HG03565 (cell line): ENCODE measurements around the gene NOS3.

Experiments
- ATAC-seq: cut with Tn5 transposase; IDR thresholded peaks from one replicate; pipeline ENCODE4 v1.9.1; 2021; ENCODE audit warnings: mild to moderate bottlenecking, moderate library complexity; ENCODE audit not compliant: unreplicated experiment

NOS3 gene

DNA sequence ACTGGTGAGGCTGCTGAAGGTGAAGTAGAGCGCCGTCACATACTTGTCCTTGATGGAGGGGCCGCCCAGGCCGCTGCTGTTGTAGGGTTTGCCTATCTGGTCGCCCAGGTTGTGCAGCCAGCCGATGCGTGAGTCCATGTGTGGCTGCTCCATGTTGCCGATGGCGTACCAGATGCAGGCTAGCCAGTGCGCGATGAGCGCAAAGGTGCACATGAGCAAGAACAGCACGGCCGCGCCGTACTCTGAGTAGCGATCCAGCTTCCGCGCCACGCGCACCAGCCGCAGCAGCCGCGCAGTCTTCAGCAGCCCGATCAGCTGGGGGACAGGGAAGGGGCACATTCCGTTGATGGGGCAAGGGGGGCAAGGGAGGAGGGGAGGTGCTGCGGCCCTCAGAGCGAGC, 39.3 kb upstream of the NOS3 start:
- ATAC-seq, result no peak

DNA sequence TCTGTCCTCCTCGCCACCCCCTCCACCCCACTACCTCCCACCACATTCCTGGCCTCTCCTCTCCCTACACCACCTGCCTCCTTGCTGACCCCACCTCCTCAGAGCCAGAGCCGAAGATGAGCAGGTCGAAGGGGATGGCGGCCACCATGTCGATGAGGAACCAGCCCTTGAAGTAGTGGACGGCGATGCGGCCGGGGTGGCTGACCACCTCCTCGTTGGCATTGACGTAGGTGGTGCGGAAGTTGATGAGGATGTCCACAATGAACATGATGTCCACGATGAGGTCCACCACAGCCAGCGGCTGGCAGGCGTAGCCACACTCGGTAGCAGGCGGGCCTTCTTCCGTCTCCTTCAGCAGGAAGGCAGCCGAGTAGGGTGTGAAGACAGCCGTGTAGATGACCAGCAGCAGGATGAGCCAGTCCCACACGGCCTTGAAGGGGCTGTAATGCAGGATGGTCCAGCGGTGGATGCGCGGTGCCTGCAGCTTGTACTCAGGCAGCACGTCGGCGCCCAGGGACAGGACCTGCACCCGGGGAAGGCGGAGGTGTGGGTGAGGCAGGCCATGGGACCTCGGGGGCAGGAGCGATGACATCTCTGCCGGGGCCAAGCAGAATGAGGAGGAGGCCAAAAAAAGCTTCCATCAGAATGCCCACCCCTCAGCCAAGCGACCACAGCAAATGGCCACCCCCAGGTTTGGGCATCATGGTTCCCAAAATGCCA, 38.3 kb upstream of the NOS3 start:
- no peak for ATAC-seq

DNA sequence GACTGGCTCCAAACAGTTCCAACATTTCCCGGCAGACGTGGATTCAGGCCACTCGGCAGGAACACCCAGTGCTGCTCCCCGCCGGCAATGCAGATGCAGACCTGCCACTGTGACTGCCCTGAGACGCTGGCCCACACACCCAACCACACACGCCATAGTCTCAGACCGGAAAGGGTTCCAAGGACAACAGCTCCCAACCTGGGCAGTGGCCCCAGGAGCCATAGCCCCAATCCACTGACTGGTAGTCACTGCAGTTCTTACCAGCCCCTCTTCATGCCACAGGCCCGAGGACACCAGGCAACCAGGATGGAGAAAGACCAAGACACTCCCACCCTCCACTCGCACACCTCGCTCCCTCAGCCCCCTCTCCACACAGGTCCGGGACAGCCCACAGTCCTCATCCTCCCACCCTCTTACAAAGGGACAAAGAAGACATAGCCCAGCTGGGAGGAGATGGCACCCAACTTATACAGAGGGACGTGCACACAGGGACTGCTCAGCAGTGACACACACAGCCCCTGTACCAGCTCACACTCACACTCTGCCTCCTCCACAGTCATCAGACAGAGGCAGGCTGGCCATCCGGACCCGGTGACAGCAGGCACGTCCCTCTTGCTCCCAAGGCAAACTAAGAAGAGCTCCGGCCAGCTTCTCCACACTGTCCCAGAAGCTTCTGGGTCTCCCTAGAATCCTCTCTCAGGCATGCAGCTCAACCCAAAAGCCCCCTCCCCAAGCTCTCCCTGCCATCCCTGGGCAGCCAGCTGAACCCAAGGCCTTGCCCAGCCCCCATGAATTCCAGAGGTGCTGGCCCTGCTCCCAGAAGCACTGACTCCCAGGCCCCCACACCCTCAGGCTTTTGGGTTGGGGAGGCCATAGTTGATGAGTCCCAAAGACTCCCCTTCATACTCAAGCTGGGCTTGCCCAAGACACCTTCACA, 37.5 kb upstream of the NOS3 start:
- ATAC-seq, result no peak

DNA sequence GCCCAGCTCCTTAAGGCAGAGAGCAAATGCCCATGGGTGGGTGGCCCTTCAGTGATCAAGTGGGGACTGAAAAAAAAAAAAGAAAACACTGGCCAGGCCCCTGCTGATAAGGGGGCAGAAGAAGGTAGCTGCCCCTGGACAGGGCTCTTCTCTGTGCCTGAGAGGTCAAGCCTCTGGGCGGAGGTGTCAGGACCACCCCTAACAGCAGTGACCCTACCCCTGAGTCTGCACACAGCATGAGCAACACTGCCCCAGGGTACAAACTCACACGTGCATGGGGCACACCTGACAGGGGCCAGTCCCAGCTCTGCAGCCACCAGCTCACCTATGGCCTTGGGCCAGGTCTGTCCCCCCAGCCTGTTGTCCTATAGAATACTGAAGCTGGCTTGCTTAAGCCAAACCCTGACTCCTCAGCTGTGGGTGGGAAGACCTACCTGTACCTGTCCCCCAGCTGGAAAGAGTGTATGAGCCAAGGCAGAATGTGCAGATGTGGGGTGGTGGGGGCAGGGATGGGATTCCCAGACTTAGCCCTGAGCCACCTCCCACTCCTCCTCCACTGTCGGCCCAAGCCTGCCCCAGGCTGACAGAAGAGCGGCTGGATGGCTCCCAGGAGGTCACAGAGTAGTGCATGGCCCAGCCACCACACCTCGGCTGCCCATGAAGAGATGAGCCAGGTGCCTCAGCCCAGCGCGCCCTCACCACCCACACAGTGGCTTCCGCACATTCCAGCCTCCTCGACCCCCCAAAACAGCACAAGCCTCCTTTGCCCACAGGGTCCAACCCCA, 36.4 kb upstream of the NOS3 start:
- ATAC-seq, result no peak

DNA sequence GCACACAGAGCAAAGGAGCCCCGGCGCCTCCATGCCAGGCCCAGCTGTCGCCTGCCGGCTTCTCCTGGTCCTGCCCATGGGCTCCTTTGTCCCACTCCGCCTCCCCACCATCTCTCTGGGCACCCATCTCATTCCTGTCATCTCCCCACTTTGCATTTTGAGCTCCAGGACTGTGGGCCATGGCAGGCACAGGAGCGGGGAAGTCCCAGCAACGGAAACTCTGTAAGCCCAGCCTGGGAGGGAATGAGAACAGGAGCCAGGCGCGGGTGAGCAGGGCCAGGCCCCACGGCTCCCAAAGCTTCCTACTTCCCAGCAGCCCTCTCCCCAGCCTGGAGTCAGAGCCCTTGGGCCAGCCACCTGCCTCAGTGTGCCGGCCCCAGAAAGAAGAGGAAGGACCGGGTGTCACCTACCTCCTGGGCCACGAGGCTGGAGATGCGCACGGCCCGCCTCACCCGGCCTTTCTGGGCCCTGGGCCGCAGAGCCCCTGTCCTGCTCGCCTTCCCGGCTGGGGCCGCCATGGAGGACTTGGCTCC, 35.8 kb upstream of the NOS3 start:
- no peak for ATAC-seq

DNA sequence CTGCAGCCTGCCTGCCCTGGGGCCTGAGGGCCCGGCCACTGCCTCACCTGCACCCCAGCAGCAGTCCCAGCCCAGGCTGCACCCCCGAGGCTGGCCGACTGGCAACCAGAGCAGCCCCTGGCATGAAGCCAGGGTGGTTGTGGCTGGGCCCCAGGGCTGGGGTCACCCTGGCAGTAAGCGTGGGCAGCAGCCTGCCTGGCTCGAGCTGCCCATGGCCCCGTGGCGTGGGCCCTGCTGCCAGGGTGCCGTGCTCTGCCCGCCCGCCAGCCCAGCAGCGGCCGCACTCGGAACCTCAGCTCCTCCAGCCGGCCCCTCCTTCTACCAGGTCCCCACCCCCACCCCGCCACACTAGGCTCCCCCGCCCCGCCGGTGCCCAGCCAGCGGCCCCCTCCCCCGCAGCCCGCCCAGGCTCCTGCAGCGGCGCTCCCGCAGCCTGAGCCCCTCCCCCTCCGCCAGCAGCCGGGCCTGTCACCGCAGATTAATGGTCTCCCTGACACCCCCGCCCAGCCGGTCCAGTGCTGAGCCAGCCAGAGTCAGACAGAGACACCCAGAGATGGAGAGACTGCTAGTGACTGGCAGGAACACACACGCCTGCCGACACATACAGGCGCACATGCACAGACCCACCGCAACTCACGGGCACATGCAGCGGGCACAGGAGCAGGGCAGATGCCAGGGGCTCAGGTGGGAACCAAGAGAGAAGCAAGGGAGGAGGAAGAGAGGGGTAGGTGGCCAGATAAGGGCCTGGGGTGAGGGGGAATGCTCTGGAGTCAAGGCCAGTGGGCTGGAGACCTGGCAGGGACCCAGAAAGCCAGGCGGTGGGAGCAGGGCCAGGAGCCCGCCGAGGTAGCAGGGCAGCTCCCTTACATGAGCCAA, 35.1 kb upstream of the NOS3 start:
- ATAC-seq, result no peak

DNA sequence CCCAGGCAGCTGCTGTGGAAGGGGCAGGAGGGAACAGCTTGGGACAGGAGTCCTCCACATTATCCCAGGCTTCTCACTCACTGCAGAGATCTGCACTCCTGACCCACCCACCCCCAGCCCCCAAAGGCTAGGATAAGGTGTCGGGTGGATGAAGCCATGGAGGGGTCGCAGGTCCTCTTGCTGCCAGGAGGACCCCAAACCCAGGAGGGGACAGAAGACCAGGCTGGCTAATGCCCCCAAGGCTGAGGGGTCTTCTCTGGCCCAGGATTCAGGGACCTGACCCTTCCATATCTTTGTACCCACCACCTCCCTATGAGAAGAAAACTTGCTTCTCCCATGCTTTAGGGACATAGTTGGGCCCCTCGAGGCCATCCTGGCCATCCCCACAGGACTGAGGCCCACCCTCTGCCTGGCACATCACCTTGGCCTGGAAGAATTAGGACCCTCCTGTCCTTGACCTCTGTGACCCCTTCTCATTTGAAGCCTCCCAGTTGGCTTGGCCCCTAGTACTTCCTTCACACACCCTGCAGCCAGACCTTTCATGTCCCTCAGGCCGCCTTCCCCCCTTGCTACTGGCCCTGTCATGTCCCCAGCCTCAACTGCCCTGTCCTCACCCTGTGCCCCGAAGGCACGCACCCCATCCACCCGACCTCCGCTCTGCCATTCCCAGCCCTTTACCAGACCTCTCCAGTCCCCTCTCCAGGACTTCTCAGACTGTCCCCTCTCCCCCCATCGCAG, 34.3 kb upstream of the NOS3 start:
- ATAC-seq, result no peak

DNA sequence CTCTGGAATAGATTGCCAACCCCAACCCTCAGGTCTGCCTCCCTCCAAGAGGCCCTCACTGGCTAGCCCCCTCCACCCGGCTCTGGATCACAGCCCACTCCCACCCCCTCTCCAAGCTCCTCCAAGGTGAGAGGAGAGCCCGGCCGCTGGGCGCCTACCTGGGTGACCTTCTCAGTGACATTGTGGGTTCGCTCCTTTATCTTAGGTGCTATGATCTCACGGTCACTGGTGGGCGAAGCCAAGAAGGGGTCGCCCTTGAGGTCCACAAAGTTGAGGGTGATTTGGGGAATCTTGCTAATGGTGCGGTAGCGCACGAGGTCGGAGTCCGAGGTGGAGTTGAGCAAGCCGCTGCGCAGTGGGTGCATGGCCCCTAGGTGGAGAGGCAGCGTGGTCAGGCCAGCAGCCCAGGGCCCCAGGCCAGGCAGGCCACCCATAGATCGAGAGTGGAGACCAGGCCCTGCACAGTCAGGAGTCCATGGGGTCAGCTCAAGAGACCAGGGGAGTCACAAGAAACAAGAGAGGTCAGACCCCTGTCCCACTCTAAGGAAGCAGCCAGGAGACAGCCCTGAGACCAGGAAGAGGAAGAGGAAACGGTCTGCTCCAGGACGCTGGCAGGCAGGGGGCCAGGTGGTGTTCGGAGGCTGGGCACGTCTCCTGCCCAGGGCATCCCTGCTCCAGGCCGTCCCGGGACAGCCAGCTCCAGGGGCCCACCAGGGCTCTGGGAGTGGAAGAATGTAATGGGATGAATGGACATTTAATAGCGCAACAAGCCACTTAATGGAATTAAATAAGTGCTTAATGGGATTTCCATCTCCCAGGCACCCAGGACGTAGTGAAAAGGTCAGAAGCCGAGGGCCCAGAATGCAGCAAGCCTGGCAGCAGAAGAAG, 33.4 kb upstream of the NOS3 start:
- no peak for ATAC-seq

DNA sequence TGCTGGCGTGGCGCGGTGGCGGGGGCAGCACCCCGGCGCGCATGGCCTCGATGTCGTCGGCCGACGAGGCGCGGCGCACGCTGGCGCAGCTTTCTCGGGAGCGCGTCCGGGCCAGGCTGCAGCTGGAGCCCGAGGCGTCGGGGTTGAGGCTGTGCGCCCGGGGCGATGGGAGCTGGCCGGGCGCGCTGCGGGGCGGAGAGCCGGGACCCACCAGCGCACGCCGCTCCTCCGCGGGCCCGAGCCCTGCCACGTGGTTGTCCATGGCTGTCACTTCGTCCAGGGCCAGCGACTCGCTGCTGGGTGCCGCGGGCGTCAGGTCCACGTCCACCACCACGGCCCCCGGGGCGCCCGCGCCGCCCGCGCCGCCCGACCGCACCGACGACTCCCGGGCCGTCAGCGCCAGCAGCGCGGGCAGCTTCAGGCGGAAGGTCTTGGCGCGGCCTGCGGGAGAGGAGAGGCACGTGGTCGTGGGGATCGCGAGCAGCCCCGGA, 32.7 kb upstream of the NOS3 start:
- no peak for ATAC-seq

DNA sequence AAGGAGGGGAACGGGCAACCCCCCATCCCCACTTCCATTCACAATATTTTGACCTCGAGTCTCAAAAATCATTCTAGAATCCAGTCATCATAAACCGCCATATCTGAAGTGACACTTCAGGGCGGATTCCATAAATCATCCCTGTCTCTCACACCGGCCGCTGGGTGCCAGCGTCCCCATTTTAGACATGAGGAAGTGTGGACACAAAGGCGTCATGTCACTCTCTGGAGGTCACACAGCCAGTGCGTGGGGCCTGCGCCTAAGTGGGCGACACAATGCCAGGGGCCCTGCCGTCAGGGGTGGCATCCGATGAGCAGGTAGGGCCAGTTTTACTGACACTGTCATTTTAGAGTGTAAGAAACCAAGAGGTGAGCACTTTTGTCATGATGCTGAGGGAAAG, 32.2 kb upstream of the NOS3 start:
- no peak for ATAC-seq

DNA sequence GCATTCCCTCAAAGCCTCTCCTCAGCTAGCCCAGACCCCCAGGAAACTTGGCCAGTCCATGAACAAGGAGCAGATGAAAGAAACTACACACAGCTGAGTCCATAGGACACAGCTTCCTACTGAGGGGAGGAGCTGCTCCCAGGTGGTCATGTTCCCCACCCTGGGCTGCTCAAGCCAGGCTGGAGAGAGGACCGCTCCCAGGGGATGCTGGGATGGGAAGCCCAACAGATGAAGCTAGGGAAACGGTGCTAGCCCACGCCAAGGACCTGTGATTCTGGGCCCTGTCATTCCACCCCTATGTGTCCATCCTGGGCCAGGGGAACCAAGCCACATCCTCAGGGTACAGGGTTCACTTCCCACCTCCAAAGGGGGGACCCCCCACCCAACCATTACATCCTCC, 31.7 kb upstream of the NOS3 start:
- no peak for ATAC-seq

DNA sequence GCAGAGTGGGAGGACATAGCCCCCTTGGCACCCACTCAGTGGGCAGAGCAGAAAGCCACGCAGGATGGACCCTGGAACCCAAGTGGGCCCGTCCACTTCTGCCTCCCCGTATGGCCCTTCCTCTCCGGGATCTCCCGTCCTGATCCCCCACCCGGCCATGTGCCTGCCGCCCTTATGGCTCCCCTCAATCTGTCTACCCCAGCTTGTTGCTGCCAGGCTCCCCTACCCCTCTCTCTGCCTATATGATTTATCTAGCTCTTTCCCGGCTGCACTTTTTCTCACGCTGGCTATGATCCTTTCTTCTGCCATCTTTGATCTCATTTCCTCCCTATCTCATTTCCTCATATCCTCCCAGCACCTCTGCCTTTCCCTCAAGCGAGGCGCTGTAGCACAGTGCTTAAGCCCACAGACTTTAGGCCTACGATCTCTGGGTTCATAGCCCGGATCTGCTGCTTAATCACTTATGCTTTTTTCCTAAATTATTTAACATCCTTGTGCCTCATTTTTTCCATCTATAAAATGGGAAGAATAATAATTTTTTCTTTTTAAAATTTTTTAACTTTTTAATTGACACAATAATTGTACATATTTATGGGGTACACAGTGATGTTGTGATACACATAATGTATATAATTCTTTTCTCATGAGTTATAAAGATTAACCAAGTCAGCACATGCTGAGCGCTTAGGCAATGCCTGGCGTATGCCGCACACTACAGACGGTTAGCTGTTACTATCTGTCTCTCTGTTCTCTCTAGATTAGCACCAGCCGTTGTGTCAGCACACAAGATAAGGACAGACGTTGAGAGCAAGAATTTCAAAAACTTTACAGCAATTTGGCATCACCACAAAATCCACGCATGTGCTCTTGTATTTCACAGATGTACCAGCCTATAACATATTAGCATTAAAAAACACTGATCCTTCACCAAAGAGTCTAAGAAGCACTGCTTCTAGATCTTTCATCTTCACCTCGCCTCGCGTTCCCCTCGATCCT, 30.8 kb upstream of the NOS3 start:
- ATAC-seq, result no peak

DNA sequence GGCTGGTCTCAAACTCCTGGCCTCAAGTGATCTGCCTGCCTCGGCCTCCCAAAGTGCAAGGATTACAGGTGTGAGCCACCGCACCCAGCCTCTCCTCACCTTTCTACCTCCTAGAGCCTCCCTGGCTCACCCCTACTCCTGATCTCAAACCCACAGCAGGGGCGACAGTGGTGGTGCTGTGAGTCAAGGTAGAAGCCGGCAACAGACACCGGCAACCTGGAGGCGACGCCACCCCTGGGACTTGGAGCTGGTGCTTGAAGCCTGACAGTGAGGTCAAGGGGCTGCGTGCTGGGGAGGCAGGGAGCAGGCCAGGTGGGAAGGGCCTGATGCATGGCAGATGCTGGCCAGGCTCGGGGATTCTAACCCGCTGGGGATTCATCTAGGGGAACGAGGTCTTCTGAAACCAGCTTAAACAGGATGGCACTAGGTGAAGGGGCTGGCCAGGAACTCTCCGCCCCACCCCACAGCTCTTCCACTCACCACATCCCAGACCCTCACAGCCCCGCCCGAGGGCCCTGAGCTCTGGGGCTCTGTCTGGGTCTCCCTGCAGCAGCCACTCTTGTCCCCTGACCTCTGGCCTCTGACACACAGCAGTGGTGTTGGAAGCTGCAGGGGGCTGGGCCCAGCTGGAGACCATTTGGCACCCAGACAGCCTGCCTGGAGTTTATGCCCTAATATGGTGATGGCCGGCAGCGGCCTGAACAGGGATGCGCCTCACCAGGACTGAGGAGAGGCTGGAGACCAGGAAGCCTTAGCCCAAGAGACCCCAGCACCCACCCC, 29.1 kb upstream of the NOS3 start:
- ATAC-seq, result no peak

DNA sequence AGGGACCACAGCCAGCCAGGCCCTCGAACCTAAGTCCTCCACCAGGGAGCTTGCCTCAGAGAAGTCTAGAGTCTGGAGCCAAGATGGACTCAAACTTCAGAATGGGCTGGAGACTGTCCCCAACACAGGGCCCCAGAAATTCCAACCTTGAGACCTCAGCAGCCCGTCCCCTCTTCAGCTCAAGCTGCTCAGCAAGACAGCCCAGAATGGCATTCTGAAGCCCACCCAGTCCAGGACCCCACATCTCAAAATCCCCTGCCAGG, 28.6 kb upstream of the NOS3 start:
- ATAC-seq, result no peak

DNA sequence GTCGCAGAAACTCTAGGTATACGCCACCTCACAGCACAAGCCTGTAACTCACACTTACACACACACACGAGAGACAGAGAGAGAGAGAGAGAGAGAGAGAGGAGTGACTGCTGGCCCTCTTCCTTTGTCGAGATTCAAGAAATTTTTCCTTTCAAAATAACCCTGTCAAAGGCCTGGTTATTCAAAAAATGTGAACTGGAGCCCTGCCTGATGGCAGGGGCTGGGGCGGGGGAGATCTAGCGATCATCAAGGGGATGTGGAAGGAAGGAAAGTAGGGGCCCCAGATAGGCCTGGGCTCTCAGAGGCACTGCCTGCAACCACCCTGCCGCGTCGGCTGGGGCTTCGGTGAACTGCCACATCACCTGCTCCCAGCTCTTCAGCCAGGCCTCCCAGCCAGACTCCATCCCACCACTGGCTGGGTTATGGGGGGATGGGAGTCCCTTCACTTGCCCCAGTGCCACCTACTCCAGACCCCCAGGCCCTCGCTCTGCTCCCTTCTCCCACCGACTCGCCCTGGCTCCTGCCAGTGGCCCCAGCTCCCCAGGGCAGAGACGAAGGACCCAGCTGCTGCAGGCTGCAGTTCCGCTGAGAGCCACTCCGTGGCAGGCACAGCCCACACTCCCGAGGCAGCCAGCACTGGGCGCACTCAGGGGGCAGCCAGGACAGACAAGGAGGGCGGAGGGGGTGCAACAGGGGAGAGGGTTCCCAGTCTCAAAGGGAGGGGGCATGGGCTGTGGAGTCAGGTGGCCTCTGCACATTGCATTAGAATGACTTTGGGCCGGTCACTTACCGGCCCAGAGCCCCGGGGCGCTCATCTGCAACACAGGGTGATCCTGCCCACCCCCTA, 28.0 kb upstream of the NOS3 start:
- ATAC-seq, result no peak
